Trophoblast cell (in vitro differentiated cells and primary cell): ENCODE results near the gene DNAJC13.

Experiments
- DNase-seq, 2 donors: peaks; one replicate each; pipeline ENCODE4 v3.0.0-alpha.2; 2016
- H2AFZ ChIP-seq: 2 replicates; pipeline ENCODE4 v1.6.1; 2013; ENCODE audit warnings: low read length, moderate library complexity, mild to moderate bottlenecking; ENCODE audit not compliant: insufficient read depth, poor library complexity
- H2AK5ac ChIP-seq: 2 replicates; pipeline ENCODE4 v1.6.1; 2013; ENCODE audit warnings: mild to moderate bottlenecking, low read length
- H2BK120ac ChIP-seq: 2 replicates; pipeline ENCODE4 v1.6.1; 2013; ENCODE audit warnings: low read length, mild to moderate bottlenecking, moderate library complexity; ENCODE audit not compliant: insufficient read depth, poor library complexity
- H2BK12ac ChIP-seq: 2 replicates; pipeline ENCODE4 v1.6.1; 2013; ENCODE audit warnings: mild to moderate bottlenecking, low read length, moderate library complexity
- H2BK5ac ChIP-seq: 2 replicates; pipeline ENCODE4 v1.6.1; 2013; ENCODE audit warnings: low read length, low read depth, moderate library complexity, mild to moderate bottlenecking; ENCODE audit not compliant: poor library complexity
- H3K14ac ChIP-seq: 2 replicates; pipeline ENCODE4 v1.6.1; 2013; ENCODE audit warnings: mild to moderate bottlenecking, low read length
- H3K18ac ChIP-seq: 2 replicates; pipeline ENCODE4 v1.6.1; 2013; ENCODE audit warnings: mild to moderate bottlenecking, low read length
- H3K23ac ChIP-seq: 2 replicates; pipeline ENCODE4 v1.6.1; 2013; ENCODE audit warnings: low read length
- H3K27ac ChIP-seq: 2 replicates; pipeline ENCODE4 v1.5.1; 2013; ENCODE audit warnings: low read depth, mild to moderate bottlenecking, inconsistent platforms, low read length, moderate library complexity
- H3K27me3 ChIP-seq: 2 replicates; pipeline ENCODE4 v1.6.1; 2013; ENCODE audit warnings: inconsistent platforms, mild to moderate bottlenecking, low read length, moderate library complexity; ENCODE audit not compliant: insufficient read depth
- H3K36me3 ChIP-seq, 2 experiments: 1 replicate in 1 of 2; 2 replicates in 1 of 2; pipeline ENCODE4 v1.6.1; 2013; ENCODE audit warnings: low read length in 2 of 2, mild to moderate bottlenecking in 2 of 2, moderate library complexity in 1 of 2; ENCODE audit not compliant: insufficient read depth in 2 of 2, control insufficient read depth in 1 of 2
- H3K4ac ChIP-seq: 2 replicates; pipeline ENCODE4 v1.6.1; 2013; ENCODE audit warnings: low read depth, mild to moderate bottlenecking, low read length, moderate library complexity
- H3K4me1 ChIP-seq, 2 experiments: 1 replicate in 1 of 2; 2 replicates in 1 of 2; pipeline ENCODE4 v1.6.1; 2013; ENCODE audit warnings: low read length in 2 of 2, mild to moderate bottlenecking in 2 of 2, moderate library complexity in 1 of 2; ENCODE audit not compliant: insufficient read depth in 2 of 2, control insufficient read depth in 1 of 2
- H3K4me2 ChIP-seq: 2 replicates; pipeline ENCODE4 v1.6.1; 2013; ENCODE audit warnings: inconsistent platforms, mild to moderate bottlenecking, low read length, moderate library complexity
- H3K4me3 ChIP-seq: 2 replicates; pipeline ENCODE4 v1.5.1; 2013; ENCODE audit warnings: mild to moderate bottlenecking, low read depth, low read length, inconsistent platforms
- H3K79me1 ChIP-seq: one replicate; pipeline ENCODE4 v1.6.1; 2013; ENCODE audit warnings: low read length
- H3K79me2 ChIP-seq: 2 replicates; pipeline ENCODE4 v1.6.1; 2013; ENCODE audit warnings: low read length, mild to moderate bottlenecking; ENCODE audit not compliant: control insufficient read depth, insufficient read depth, poor library complexity
- H3K9ac ChIP-seq: 2 replicates; pipeline ENCODE4 v1.6.1; 2013; ENCODE audit warnings: mild to moderate bottlenecking, low read length
- H3K9me3 ChIP-seq: 2 replicates; pipeline ENCODE4 v1.6.1; 2013; ENCODE audit warnings: low read depth, mild to moderate bottlenecking, control low read depth, inconsistent platforms, low read length; ENCODE audit not compliant: insufficient read depth
- H4K12ac ChIP-seq: 2 replicates; pipeline ENCODE4 v1.6.1; 2013; ENCODE audit warnings: low read depth, mild to moderate bottlenecking, low read length, moderate library complexity
- H4K8ac ChIP-seq: 2 replicates; pipeline ENCODE4 v1.6.1; 2013; ENCODE audit warnings: low read depth, mild to moderate bottlenecking, low read length, moderate library complexity
- H4K91ac ChIP-seq: one replicate; pipeline ENCODE4 v1.6.1; 2013; ENCODE audit warnings: low read depth, mild to moderate bottlenecking, low read length, moderate library complexity
- WGBS: extraction: QIAGEN DNeasy Blood & Tissue Kit; methylation state at CpG from one replicate; pipeline ENCODE4 v1.1.7; 2013; ENCODE audit warnings: missing lambda C conversion rate; ENCODE audit not compliant: insufficient read length, insufficient coverage; ENCODE audit errors: extremely low coverage; 5-methylcytosine and 5-hydroxymethylcytosine counted together

The DNAJC13 gene

DNA sequence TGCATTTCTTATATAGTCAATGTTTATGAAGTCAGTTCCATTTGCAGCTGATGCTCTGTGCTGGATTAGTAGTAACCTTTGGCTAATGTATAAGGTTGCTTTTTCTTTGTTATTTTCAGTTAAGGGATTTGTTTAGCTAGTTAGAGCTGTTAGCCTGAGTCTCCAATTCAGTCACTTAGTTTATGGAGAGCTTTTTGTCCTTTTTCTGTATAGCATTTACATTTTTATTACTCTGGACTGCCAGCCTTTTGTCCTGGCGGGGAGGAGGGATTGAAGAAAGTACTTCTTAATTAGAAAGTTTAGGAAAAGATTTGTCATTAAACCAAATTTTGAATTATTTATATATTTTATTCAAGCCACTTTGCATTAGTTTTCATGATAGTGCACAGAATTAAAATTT, 52.0 kb downstream of the DNAJC13 start:
- Histone ChIP-seq H2AK5ac (no peak overlapping the region), H3K4me2 (no peak overlapping the region), H2BK120ac (no peak overlapping the region), H2AFZ (no peak overlapping the region), H4K12ac (no peak overlapping the region), H4K91ac (no peak overlapping the region), H3K79me1 (no peaks in the 10 kb centered on the region), H3K79me2 (no peaks in the 10 kb centered on the region), H4K8ac (no peak overlapping the region), H3K27me3 (no peaks in the 10 kb centered on the region), H3K27ac (no peak overlapping the region), H3K14ac (no peak overlapping the region), H3K36me3 (peaks cover 2 to 8% of the 10 kb centered on the region in 2 experiments), H3K4ac (no peak overlapping the region), H3K18ac (no peak overlapping the region), H3K4me1 (no peaks in the 10 kb centered on the region), H3K23ac (no peak overlapping the region), H3K9ac (no peak overlapping the region), H2BK5ac (no peak overlapping the region), H3K4me3 (no peak overlapping the region), H3K9me3 (no peaks in the 10 kb centered on the region), H2BK12ac (no peak overlapping the region)
- no CpG with 5 or more reads among the region's 1 CpG for WGBS
- DNase-seq = no peak

DNA sequence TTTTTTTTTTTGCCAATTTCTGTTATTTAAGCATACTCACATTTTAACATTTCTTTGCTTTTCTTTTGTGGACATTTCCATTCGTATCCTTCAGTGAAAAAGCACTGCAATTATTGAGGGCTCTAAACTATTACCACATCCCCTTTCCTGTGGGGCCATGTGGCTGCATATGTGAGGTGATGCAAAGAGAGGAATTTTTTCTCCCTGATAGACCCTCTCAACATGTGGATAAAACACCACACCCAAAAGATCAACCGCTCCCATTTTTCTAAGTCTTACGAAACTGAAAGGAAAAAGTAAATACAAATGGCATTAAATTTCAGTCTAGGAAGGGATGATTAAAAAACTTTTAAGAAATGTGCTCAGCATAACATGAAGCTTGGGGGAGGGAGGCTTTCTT, 68.8 kb downstream of the DNAJC13 start:
- Histone ChIP-seq H3K18ac (no peak overlapping the region), H3K4me3 (no peak overlapping the region), H2BK5ac (no peak overlapping the region), H2BK120ac (no peak overlapping the region), H2BK12ac (no peak overlapping the region), H3K79me1 (no peaks in the 10 kb centered on the region), H3K14ac (no peak overlapping the region), H3K4me1 (no peaks in the 10 kb centered on the region), H3K9me3 (no peaks in the 10 kb centered on the region), H4K91ac (no peak overlapping the region), H3K36me3 (peaks cover 14% of the 10 kb centered on the region in 2 experiments), H3K9ac (no peak overlapping the region), H4K12ac (no peak overlapping the region), H3K79me2 (no peaks in the 10 kb centered on the region), H3K23ac (no peak overlapping the region), H3K4ac (no peak overlapping the region), H2AK5ac (no peak overlapping the region), H3K4me2 (no peak overlapping the region), H4K8ac (no peak overlapping the region), H3K27ac (no peak overlapping the region), H2AFZ (no peak overlapping the region), H3K27me3 (no peaks in the 10 kb centered on the region)
- WGBS = no CpG with 5 or more reads among the region's 3 CpGs
- no peak for DNase-seq

DNA sequence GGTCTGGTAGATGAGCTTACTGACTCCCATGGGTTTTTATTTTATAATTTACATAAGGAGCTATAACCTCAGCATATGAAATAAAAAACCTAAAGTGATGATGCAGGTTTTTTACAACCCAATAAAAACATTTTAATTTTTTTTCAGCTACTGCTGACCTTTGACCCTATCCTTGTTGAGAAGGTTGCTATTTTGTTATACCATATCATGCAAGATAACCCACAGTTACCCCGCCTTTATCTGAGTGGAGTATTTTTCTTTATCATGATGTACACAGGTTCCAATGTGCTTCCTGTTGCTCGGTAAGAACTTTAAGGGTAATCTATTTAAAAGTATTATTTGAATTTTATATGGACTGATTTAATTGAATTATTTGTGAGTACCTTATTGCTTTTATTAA, 70.8 kb downstream of the DNAJC13 start:
- no CpG with 5 or more reads among the region's 2 CpGs for WGBS
- Histone ChIP-seq H3K4ac (no peak overlapping the region), H3K36me3 (peaks cover 8 to 14% of the 10 kb centered on the region in 2 experiments), H3K4me1 (no peaks in the 10 kb centered on the region), H3K4me2 (no peak overlapping the region), H3K4me3 (no peak overlapping the region), H3K18ac (no peak overlapping the region), H4K8ac (no peak overlapping the region), H3K9me3 (no peaks in the 10 kb centered on the region), H3K23ac (no peak overlapping the region), H2BK5ac (no peak overlapping the region), H3K9ac (no peak overlapping the region), H2AK5ac (no peak overlapping the region), H3K27me3 (no peaks in the 10 kb centered on the region), H3K79me2 (no peaks in the 10 kb centered on the region), H4K12ac (no peak overlapping the region), H3K27ac (no peak overlapping the region), H2BK12ac (no peak overlapping the region), H3K14ac (no peak overlapping the region), H2AFZ (no peak overlapping the region), H2BK120ac (no peak overlapping the region), H3K79me1 (no peaks in the 10 kb centered on the region), H4K91ac (no peak overlapping the region)
- DNase-seq = no peak

DNA sequence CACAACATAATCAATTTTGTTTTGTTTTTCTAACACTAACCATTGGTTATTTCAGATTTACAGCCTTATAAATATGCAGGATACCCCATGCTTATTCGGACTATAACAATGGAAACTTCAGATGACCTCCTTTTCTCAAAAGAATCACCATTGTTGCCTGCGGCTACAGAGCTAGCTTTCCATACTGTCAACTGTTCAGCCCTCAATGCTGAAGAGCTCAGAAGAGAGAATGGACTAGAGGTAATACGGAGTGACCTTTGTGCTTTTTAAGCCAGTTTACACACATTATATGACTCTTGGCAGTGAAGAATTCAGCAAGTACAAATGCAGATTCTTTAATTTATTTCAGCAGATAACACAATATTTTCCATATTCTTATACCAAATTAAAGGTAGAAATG, 81.8 kb downstream of the DNAJC13 start:
- no peak overlapping the region for H3K9ac ChIP-seq
- no peak overlapping the region for H4K91ac ChIP-seq
- no peak overlapping the region for H2AFZ ChIP-seq
- no peak overlapping the region for H3K18ac ChIP-seq
- H3K27ac ChIP-seq = no peak overlapping the region
- H3K9me3 ChIP-seq = no peaks in the 10 kb centered on the region
- DNase-seq = no peak
- H3K23ac ChIP-seq = no peak overlapping the region
- H3K4me1 ChIP-seq = no peaks in the 10 kb centered on the region
- H3K14ac ChIP-seq = no peak overlapping the region
- H3K4ac ChIP-seq = no peak overlapping the region
- H3K27me3 ChIP-seq = no peaks in the 10 kb centered on the region
- peaks cover 6 to 26% of the 10 kb centered on the region in 2 experiments for H3K36me3 ChIP-seq
- H4K8ac ChIP-seq = no peak overlapping the region
- H2AK5ac ChIP-seq = no peak overlapping the region
- no peak overlapping the region for H2BK5ac ChIP-seq
- no peaks in the 10 kb centered on the region for H3K79me1 ChIP-seq
- H3K79me2 ChIP-seq = no peaks in the 10 kb centered on the region
- WGBS = no CpG with 5 or more reads among the region's 3 CpGs
- H4K12ac ChIP-seq = no peak overlapping the region
- H2BK120ac ChIP-seq = no peak overlapping the region
- H3K4me3 ChIP-seq = no peak overlapping the region
- H2BK12ac ChIP-seq = no peak overlapping the region
- no peak overlapping the region for H3K4me2 ChIP-seq
